Measurements from ENCODE around the gene HIP1. TPM values are rescaled to one million over a fixed set of nuclear protein-coding genes. Genes with fewer than 3 reads are reported as not detected.
"Not testable (repeated sequence)": the region's sequence is repeated elsewhere in the genome, so short reads cannot be mapped to it uniquely, and the experiment has no call there.

The HIP1 gene
- total and polyA plus RNA-seq, 7 experiments from 2014 or later, result 0.78 to 14.6 (median 1.7) TPM; not detected in 1

DNA sequence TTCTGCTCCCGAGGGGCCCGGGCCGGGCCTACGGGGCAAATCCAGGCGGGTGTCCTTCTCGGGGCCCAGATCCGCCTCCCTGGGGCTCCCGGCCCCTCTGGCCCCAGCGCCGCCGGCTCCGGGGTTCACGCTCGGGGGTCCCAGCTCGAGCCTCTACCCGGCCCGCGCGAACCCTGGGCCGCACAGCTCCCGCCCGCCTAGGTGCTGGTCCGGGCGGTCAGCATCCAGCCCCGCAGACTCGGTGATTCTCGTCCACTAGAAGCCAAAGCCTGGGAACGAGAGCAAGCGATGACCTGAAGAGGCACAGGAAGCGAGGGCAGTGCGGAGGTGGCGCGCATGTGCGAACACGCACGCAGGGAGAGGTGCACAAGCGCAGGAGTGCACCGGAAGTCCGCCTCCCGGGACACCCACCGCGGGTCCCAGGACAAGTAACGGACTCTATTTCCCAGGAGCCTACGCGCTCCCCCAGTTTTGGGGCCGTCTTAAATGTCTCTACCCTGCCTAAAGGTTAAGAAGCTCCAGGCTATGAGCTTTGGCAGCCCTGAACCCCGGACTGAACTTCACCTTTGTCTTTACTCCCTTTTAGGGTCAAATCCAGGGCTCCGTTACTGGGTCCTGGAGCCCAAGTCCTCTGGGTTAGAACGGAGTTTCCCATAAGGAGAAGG is 252.6 kb downstream of the HIP1 start, which contains the start of gene POM121C:
TSS of gene POM121C (minus strand) at position 321 of the 665 bp plus-strand sequence. CDS start 44,803 bp downstream, outside the sequence.
- peak within 1 kb of the TSS; percentile 75 for H3K4me3 ChIP-seq (ENCODE audit: low read length)
- H3K4me1 Mint-ChIP-seq, result peaks cover 4 to 21% (median 10%) of the 10 kb centered on the region in 7 donors
- H3K27me3 ChIP-seq (ENCODE audit: control insufficient read depth in 2 of 2, insufficient read depth in 2 of 2, low read length in 2 of 2); CTCF ChIA-PET; H3K36me3 ChIP-seq (ENCODE audit: control insufficient read depth in 2 of 3, insufficient read depth in 3 of 3, low read length in 3 of 3); H3K4me1 ChIP-seq (ENCODE audit: control insufficient read depth in 2 of 2, insufficient read depth in 2 of 2, low read length in 2 of 2); H3K9me3 ChIP-seq (ENCODE audit: control insufficient read depth in 2 of 3, low read length in 3 of 3); POLR2A ChIA-PET; H3K9me3 Mint-ChIP-seq; H3K36me3 Mint-ChIP-seq; H3K27me3 Mint-ChIP-seq: not testable (repeated sequence)
- intact Hi-C loops (cut with micrococcal nuclease), result loop anchor here in 1 of 2 donors (5.0 kb wide), 1 partner anchor 41 kb away; no protein-coding TSS in a partner anchor
- H3K27ac Mint-ChIP-seq, result peak within 1 kb of the TSS; percentile 73 to 89 (median 81)
- peak within 1 kb of the TSS; percentile 88 to 97 (median 90) for H3K4me3 Mint-ChIP-seq
- H3K27ac ChIP-seq (ENCODE audit: low read depth, low read length), result peak within 1 kb of the TSS; percentile 89
- DNase-seq, result peak; percentile 48 to 84 (median 81)
- peak; percentile 99 for ATAC-seq

GRCh38 chr7:75485355-75485978 is 253.3 kb downstream of the HIP1 start:
- not testable (repeated sequence) for ATAC-seq
- peak in 3 of 9 donors; percentile 2 to 35 (median 4) for DNase-seq

More at GRCh38 chr7:75485355-75485978, 253.3 kb downstream of the HIP1 start:
- H3K9me3 ChIP-seq (ENCODE audit: control insufficient read depth in 2 of 3, low read length in 3 of 3); H3K9me3 Mint-ChIP-seq; H3K36me3 ChIP-seq (ENCODE audit: control insufficient read depth in 2 of 3, insufficient read depth in 3 of 3, low read length in 3 of 3); H3K4me1 ChIP-seq (ENCODE audit: control insufficient read depth in 2 of 2, insufficient read depth in 2 of 2, low read length in 2 of 2); POLR2A ChIA-PET; H3K27me3 ChIP-seq (ENCODE audit: control insufficient read depth in 2 of 2, insufficient read depth in 2 of 2, low read length in 2 of 2); H3K27me3 Mint-ChIP-seq; H3K36me3 Mint-ChIP-seq; CTCF ChIA-PET: not testable (repeated sequence)
- peak overlapping the region; percentile 43 for H3K4me3 ChIP-seq (ENCODE audit: low read length)
- intact Hi-C loops (cut with micrococcal nuclease), result loop anchor here in 1 of 2 donors (5.0 kb wide), 1 partner anchor 42 kb away; no protein-coding TSS in a partner anchor
- Mint-ChIP-seq H3K4me3 (peak overlapping the region; percentile 88 to 97 (median 90)), H3K4me1 (peaks cover 4 to 21% (median 10%) of the 10 kb centered on the region in 7 donors), H3K27ac (peak overlapping the region; percentile 73 to 89 (median 81))
- peak overlapping the region; percentile 89 for H3K27ac ChIP-seq (ENCODE audit: low read depth, low read length)

Other genes starting within 250 kb of the HIP1 start
- gene SPDYE5, start 246.6 kb downstream of the HIP1 start, total RNA-seq, result under 1 TPM in 4 of 5 experiments, not detected in 1; 0.24 to 0.57 (median 0.38) TPM
- under 1 TPM; 0.14 to 0.37 TPM for gene SPDYE5, start 246.6 kb downstream of the HIP1 start, polyA plus RNA-seq
- gene CCL26, start 33.3 kb upstream of the HIP1 start, total RNA-seq, result not detected
- not detected for gene CCL26, start 33.3 kb upstream of the HIP1 start, polyA plus RNA-seq
- gene CCL24, start 74.9 kb upstream of the HIP1 start, total RNA-seq, result not detected
- not detected for gene CCL24, start 74.9 kb upstream of the HIP1 start, polyA plus RNA-seq
- gene RHBDD2, start 140.1 kb upstream of the HIP1 start, total RNA-seq, result 10 to 100 TPM; 36.2 to 95.1 (median 47.8) TPM
- 100 to 1,000 TPM; 107 to 124 TPM for gene RHBDD2, start 140.1 kb upstream of the HIP1 start, polyA plus RNA-seq
- gene POR, start 176.2 kb upstream of the HIP1 start, total RNA-seq, result 10 to 100 TPM; 45.9 to 72.3 (median 69.7) TPM
- 10 to 100 TPM; 41.6 to 69.2 TPM for gene POR, start 176.2 kb upstream of the HIP1 start, polyA plus RNA-seq

Measured in naive thymus-derived CD4-positive, alpha-beta T cell (primary cell).